ENCODE measurements around the gene PCYT2. TPM values are rescaled to one million over a fixed set of nuclear protein-coding genes. Genes with fewer than 3 reads are reported as not detected.
"Not testable (repeated sequence)": the region's sequence is repeated elsewhere in the genome, so short reads cannot be mapped to it uniquely, and the experiment has no call there.

PCYT2 gene
- total RNA-seq, 1 donor from 2014 or later, result 46.8 TPM

- no peak for TF ChIP-seq CTCF (conservative IDR thresholded peaks at IDR 0.05)
- Mint-ChIP-seq H3K27ac (no peak overlapping the region), H3K27me3 (peaks cover 24% of the 10 kb centered on the region), H3K4me1 (ENCODE audit: unreplicated experiment) (peaks cover 3% of the 10 kb centered on the region), H3K36me3 (no peaks in the 10 kb centered on the region), H3K9me3 (no peaks in the 10 kb centered on the region), H3K4me3 (no peak overlapping the region)
- DNase-seq (ENCODE audit: extremely low spot score, unreplicated experiment), result no peak
These were observed 43.2 kb upstream of the PCYT2 start for GRCh38 chr17:81954131-81955057.

- DNase-seq (ENCODE audit: extremely low spot score, unreplicated experiment); H3K36me3 Mint-ChIP-seq; H3K27ac Mint-ChIP-seq; H3K4me1 Mint-ChIP-seq (ENCODE audit: unreplicated experiment); H3K9me3 Mint-ChIP-seq; H3K4me3 Mint-ChIP-seq: not testable (repeated sequence)
- peaks cover 17% of the 10 kb centered on the region for H3K27me3 Mint-ChIP-seq
- peak; percentile 22 for TF ChIP-seq CTCF (conservative IDR thresholded peaks at IDR 0.05)
These were observed 42.2 kb upstream of the PCYT2 start for GRCh38 chr17:81953443-81953842.

- no peaks in the 10 kb centered on the region for H3K9me3 Mint-ChIP-seq
- peaks cover 3% of the 10 kb centered on the region for H3K4me1 Mint-ChIP-seq (ENCODE audit: unreplicated experiment)
- DNase-seq (ENCODE audit: extremely low spot score, unreplicated experiment), result peak; percentile 69
- H3K36me3 Mint-ChIP-seq, result no peaks in the 10 kb centered on the region
- H3K27me3 Mint-ChIP-seq, result peaks cover 11% of the 10 kb centered on the region
- H3K27ac Mint-ChIP-seq, result no peak overlapping the region
- no peak overlapping the region for H3K4me3 Mint-ChIP-seq
- no peak for TF ChIP-seq CTCF (conservative IDR thresholded peaks at IDR 0.05)
These were observed 41.6 kb upstream of the PCYT2 start for GRCh38 chr17:81952792-81953228.

GRCh38 chr17:81951785-81952684 is 40.8 kb upstream of the PCYT2 start:
- no peak overlapping the region for H3K27ac Mint-ChIP-seq
- no peaks in the 10 kb centered on the region for H3K9me3 Mint-ChIP-seq
- no peak overlapping the region for H3K4me3 Mint-ChIP-seq
- no peaks in the 10 kb centered on the region for H3K4me1 Mint-ChIP-seq (ENCODE audit: unreplicated experiment)
- DNase-seq (ENCODE audit: extremely low spot score, unreplicated experiment), result no peak
- H3K36me3 Mint-ChIP-seq, result no peaks in the 10 kb centered on the region
- peaks cover 4% of the 10 kb centered on the region for H3K27me3 Mint-ChIP-seq
- TF ChIP-seq CTCF (conservative IDR thresholded peaks at IDR 0.05), result no peak

- no peak overlapping the region for H3K4me3 Mint-ChIP-seq
These were observed 39.3 kb upstream of the PCYT2 start for GRCh38 chr17:81950501-81950900.

More at GRCh38 chr17:81950501-81950900, 39.3 kb upstream of the PCYT2 start:
- Mint-ChIP-seq H3K36me3 (no peaks in the 10 kb centered on the region), H3K9me3 (no peaks in the 10 kb centered on the region), H3K4me1 (ENCODE audit: unreplicated experiment) (no peaks in the 10 kb centered on the region), H3K27me3 (peaks cover 4% of the 10 kb centered on the region), H3K27ac (no peak overlapping the region)
- no peak for DNase-seq (ENCODE audit: extremely low spot score, unreplicated experiment)
- no peak for TF ChIP-seq CTCF (conservative IDR thresholded peaks at IDR 0.05)
